ENCODE data around the gene DNAH10.

Gene DNAH10

GRCh38 chr12:123933214-123933613 lies 171.1 kb downstream of the DNAH10 start:
- POLR2A ChIA-PET, result no interaction called here
- no peak for DNase-seq (ENCODE audit: low read depth, low spot score)
- no peak for TF ChIP-seq CTCF (IDR thresholded peaks at IDR 0.05; ENCODE audit: insufficient read depth, low read length, missing control alignments)
- CTCF ChIA-PET, result no interaction called here
- no peak overlapping the region for H3K4me3 ChIP-seq (ENCODE audit: low read depth, low read length)

GRCh38 chr12:123934016-123934620 lies 172.0 kb downstream of the DNAH10 start:
- TF ChIP-seq CTCF (IDR thresholded peaks at IDR 0.05; ENCODE audit: insufficient read depth, low read length, missing control alignments), result no peak
- ChIA-PET CTCF (interaction anchor here (1.1 to 1.3 kb wide), 2 partner anchors 9 to 29 kb away, joined by 3 to 5 read pairs; no protein-coding TSS in a partner anchor), POLR2A (no interaction called here)
- DNase-seq (ENCODE audit: low read depth, low spot score), result no peak
- no peak overlapping the region for H3K4me3 ChIP-seq (ENCODE audit: low read depth, low read length)

- POLR2A ChIA-PET, result no interaction called here
- no peak overlapping the region for H3K4me3 ChIP-seq (ENCODE audit: low read depth, low read length)
- no peak for DNase-seq (ENCODE audit: low read depth, low spot score)
Observed at GRCh38 chr12:123934829-123935228, 172.7 kb downstream of the DNAH10 start.

GRCh38 chr12:123935956-123936355 lies 173.9 kb downstream of the DNAH10 start:
- POLR2A ChIA-PET, result no interaction called here
- no peak overlapping the region for H3K4me3 ChIP-seq (ENCODE audit: low read depth, low read length)
- no peak for DNase-seq (ENCODE audit: low read depth, low spot score)
- CTCF ChIA-PET, result interaction anchor here (1.2 kb wide), 1 partner anchor 31 kb away, joined by 4 read pairs; no protein-coding TSS in a partner anchor
- TF ChIP-seq CTCF (IDR thresholded peaks at IDR 0.05; ENCODE audit: insufficient read depth, low read length, missing control alignments), result no peak

More at GRCh38 chr12:123934829-123935228, 172.7 kb downstream of the DNAH10 start:
- TF ChIP-seq CTCF (IDR thresholded peaks at IDR 0.05; ENCODE audit: insufficient read depth, low read length, missing control alignments), result no peak
- CTCF ChIA-PET, result interaction anchor here (1.1 to 1.3 kb wide), 2 partner anchors 9 to 29 kb away, joined by 3 to 5 read pairs; no protein-coding TSS in a partner anchor

- H3K4me3 ChIP-seq (ENCODE audit: low read depth, low read length), result no peak overlapping the region
- CTCF ChIA-PET, result interaction anchor here (1.2 kb wide), 1 partner anchor 31 kb away, joined by 4 read pairs; no protein-coding TSS in a partner anchor
- POLR2A ChIA-PET, result no interaction called here
- DNase-seq (ENCODE audit: low read depth, low spot score), result no peak
- TF ChIP-seq CTCF (IDR thresholded peaks at IDR 0.05; ENCODE audit: insufficient read depth, low read length, missing control alignments), result no peak
Observed at GRCh38 chr12:123936471-123936870, 174.4 kb downstream of the DNAH10 start.

- ChIA-PET CTCF (interaction anchor here (1.2 to 3.2 kb wide), 2 partner anchors 9 to 32 kb away, joined by 4 to 11 read pairs; no protein-coding TSS in a partner anchor), POLR2A (no interaction called here)
- DNase-seq (ENCODE audit: low read depth, low spot score), result no peak
- no peak overlapping the region for H3K4me3 ChIP-seq (ENCODE audit: low read depth, low read length)
- TF ChIP-seq CTCF (IDR thresholded peaks at IDR 0.05; ENCODE audit: insufficient read depth, low read length, missing control alignments), result no peak
Observed at GRCh38 chr12:123936956-123937706, 175.0 kb downstream of the DNAH10 start.
